ENCODE measurements around the gene RNU7-1. TPM values are rescaled to one million over a fixed set of nuclear protein-coding genes. Genes with fewer than 3 reads are reported as not detected.

Gene RNU7-1
- total and polyA plus RNA-seq, 3 donors from 2014 or later, result not detected

DNA sequence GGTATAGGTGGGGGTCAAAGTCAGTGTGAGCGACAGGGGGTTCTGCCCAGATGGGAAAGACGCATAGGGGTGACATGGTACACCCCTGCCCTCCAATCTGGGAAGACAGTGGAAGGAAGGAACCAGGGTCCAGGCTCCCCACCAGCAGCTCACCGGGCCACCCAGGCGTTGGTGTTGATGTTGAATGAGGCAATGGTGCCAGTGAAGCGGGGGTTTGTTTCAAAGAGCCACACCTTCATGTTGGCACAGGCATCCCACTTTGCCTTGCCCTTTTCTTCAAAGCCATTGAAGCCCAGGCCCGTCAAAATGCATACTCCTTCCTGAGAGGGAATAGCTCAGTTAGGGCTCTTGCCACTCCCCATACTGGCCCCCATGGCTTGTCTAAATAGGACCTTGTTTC lies 34.6 kb downstream of the RNU7-1 start:
- no peak overlapping the region for H3K27ac ChIP-seq
- no peaks in the 10 kb centered on the region for H3K27me3 ChIP-seq
- TF ChIP-seq, protein P1, sequence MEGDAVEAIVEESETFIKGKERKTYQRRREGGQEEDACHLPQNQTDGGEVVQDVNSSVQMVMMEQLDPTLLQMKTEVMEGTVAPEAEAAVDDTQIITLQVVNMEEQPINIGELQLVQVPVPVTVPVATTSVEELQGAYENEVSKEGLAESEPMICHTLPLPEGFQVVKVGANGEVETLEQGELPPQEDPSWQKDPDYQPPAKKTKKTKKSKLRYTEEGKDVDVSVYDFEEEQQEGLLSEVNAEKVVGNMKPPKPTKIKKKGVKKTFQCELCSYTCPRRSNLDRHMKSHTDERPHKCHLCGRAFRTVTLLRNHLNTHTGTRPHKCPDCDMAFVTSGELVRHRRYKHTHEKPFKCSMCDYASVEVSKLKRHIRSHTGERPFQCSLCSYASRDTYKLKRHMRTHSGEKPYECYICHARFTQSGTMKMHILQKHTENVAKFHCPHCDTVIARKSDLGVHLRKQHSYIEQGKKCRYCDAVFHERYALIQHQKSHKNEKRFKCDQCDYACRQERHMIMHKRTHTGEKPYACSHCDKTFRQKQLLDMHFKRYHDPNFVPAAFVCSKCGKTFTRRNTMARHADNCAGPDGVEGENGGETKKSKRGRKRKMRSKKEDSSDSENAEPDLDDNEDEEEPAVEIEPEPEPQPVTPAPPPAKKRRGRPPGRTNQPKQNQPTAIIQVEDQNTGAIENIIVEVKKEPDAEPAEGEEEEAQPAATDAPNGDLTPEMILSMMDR (IDR thresholded peaks at IDR 0.05), result no peak
- no peak for TF ChIP-seq POLR2A (IDR thresholded peaks at IDR 0.05)
- no peaks in the 10 kb centered on the region for H3K4me1 ChIP-seq
- no peak for DNase-seq
- H3K4me3 ChIP-seq, result no peak overlapping the region
- H3K9me3 ChIP-seq, result no peaks in the 10 kb centered on the region
- no peaks in the 10 kb centered on the region for H3K36me3 ChIP-seq (ENCODE audit: low read depth, missing control alignments)
- intact Hi-C loops (cut with DNase I; ENCODE audit: low total_unique reads), result no loop called here
- 86 to 91% methylated on average over 6 of the region's 6 CpGs for WGBS, 2 donors

DNA sequence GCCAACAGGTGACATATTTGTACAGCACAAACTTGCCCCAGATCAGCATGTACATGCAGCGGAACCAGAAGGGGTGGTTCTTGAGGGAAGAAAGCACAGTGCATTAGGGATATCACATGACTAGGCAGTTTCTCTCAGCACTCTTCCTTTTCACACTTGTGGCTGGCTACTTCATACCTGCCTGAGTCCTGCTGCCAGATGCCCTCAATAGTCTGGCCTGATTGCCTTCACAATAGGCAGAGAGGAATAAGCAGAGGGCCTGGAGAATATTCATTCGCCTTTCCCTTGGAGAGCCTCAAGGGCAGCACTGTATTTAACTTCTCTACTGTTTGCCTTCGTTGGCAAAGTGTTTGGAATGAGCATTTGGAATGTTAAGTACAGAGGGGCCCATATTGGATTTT lies 35.0 kb downstream of the RNU7-1 start:
- Histone ChIP-seq H3K27ac (no peak overlapping the region), H3K9me3 (no peaks in the 10 kb centered on the region), H3K4me3 (no peak overlapping the region), H3K27me3 (no peaks in the 10 kb centered on the region), H3K4me1 (no peaks in the 10 kb centered on the region), H3K36me3 (ENCODE audit: low read depth, missing control alignments) (no peaks in the 10 kb centered on the region)
- DNase-seq, result no peak
- 77 to 92% methylated on average over 3 of the region's 3 CpGs for WGBS, 2 donors
- intact Hi-C loops (cut with DNase I; ENCODE audit: low total_unique reads), result no loop called here
- TF ChIP-seq, protein P1 (IDR thresholded peaks at IDR 0.05), result no peak
- TF ChIP-seq POLR2A (IDR thresholded peaks at IDR 0.05), result no peak

DNA sequence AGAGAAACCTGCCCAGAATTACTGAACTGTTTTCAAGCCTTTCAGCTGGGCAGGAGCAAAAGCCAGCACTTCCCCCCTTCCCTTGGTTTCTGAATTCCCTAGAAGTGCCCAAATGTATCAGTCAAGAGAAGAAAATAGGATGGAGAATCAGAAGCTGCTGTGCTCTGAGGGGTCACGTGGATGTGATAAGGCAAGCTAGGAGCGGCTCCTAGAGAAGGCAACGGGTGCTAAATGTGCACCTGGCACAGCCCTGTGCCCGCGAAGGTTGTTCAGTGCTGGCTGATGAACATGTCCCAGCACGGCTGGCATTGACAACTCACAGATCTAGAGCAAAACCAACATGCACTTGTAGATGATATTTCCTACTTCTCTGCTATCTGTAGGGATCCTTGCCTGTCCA lies 35.4 kb downstream of the RNU7-1 start:
- Histone ChIP-seq H3K36me3 (ENCODE audit: low read depth, missing control alignments) (no peaks in the 10 kb centered on the region), H3K4me3 (no peak overlapping the region), H3K27ac (no peak overlapping the region), H3K9me3 (no peaks in the 10 kb centered on the region), H3K27me3 (no peaks in the 10 kb centered on the region), H3K4me1 (no peaks in the 10 kb centered on the region)
- 83 to 94% methylated on average over 6 of the region's 6 CpGs for WGBS, 2 donors
- intact Hi-C loops (cut with DNase I; ENCODE audit: low total_unique reads), result no loop called here
- no peak for DNase-seq
- no peak for TF ChIP-seq POLR2A (IDR thresholded peaks at IDR 0.05)
- TF ChIP-seq, protein P1 (IDR thresholded peaks at IDR 0.05), result no peak

DNA sequence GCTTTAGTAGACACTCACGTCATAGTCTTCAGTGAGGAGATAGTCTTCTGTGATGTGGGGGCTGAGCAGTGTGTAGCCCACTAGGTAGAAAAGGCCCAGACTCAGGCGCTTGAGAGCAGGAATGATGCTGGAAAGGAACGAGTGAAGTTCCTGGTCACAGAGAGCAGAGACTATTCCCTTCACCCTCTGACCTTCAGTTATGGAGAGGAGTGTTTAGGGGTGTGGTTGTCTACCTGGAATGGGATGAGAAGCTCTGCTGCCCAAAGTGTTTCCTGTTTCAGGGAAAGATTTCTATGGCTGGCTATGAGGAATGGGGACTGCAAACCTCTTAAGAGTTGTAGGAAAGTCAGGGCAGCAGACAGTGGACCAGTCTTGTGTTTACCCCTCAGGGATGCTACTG lies 35.8 kb downstream of the RNU7-1 start:
- H3K36me3 ChIP-seq (ENCODE audit: low read depth, missing control alignments), result no peaks in the 10 kb centered on the region
- intact Hi-C loops (cut with DNase I; ENCODE audit: low total_unique reads), result no loop called here
- no peak for DNase-seq
- H3K4me3 ChIP-seq, result no peak overlapping the region
- WGBS, 2 donors, result 84 to 86% methylated on average over 3 of the region's 3 CpGs
- TF ChIP-seq, protein P1 (IDR thresholded peaks at IDR 0.05), result no peak
- no peak for TF ChIP-seq POLR2A (IDR thresholded peaks at IDR 0.05)
- H3K27ac ChIP-seq, result no peak overlapping the region
- no peaks in the 10 kb centered on the region for H3K27me3 ChIP-seq
- H3K9me3 ChIP-seq, result no peaks in the 10 kb centered on the region
- no peaks in the 10 kb centered on the region for H3K4me1 ChIP-seq

DNA sequence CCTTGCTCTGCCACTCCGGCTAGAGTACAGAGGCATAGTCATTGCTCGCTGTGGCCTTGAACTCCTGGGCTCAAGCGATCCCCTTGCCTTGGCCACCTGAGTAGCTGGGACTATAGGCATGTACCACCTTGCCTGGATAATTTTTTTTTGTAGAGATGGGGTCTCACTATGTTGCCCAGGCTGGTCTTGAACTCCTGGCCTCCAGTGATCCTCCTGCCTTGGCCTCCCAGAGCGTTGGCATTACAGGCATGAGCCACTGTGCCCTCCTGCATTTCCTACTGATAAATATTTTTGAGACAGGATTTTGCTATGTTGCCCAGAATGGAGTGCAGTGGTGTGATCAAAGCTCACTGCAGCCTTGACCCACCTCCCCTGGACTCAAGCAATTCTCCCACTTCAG lies 36.5 kb downstream of the RNU7-1 start:
- DNase-seq, result no peak
- Histone ChIP-seq H3K36me3 (ENCODE audit: low read depth, missing control alignments) (no peaks in the 10 kb centered on the region), H3K9me3 (no peaks in the 10 kb centered on the region), H3K27ac (no peak overlapping the region), H3K27me3 (no peaks in the 10 kb centered on the region), H3K4me3 (no peak overlapping the region), H3K4me1 (no peaks in the 10 kb centered on the region)
- no peak for TF ChIP-seq POLR2A (IDR thresholded peaks at IDR 0.05)
- TF ChIP-seq, protein P1 (IDR thresholded peaks at IDR 0.05), result no peak
- WGBS, 2 donors, result 84 to 98% methylated on average over 4 of the region's 4 CpGs
- intact Hi-C loops (cut with DNase I; ENCODE audit: low total_unique reads), result no loop called here
